Stimulated activated CD4-positive, alpha-beta T cell treated with anti-CD3 and anti-CD28 coated beads, Interleukin-15, amount 100 ng/mL, for 1 hour (primary cell): ENCODE data around the gene PHF21B.
"Not testable (repeated sequence)": the region's sequence is repeated elsewhere in the genome, so short reads cannot be mapped to it uniquely, and the experiment has no call there.

Source experiments
- DNase-seq, 2 donors: peaks; one replicate each; pipeline ENCODE4 v3.0.0-alpha.2; 2020; ENCODE audit warnings: low read depth in 1 of 2, low spot score in 1 of 2

Gene PHF21B

GRCh38 chr22:44936201-44936600 lies 73.6 kb downstream of the PHF21B start:
- no peak for DNase-seq

GRCh38 chr22:44935724-44936123 lies 74.1 kb downstream of the PHF21B start:
- no peak for DNase-seq

GRCh38 chr22:44934454-44934735 lies 75.4 kb downstream of the PHF21B start:
- DNase-seq, result no peak

GRCh38 chr22:44933666-44934453 lies 75.9 kb downstream of the PHF21B start:
- no peak for DNase-seq

- DNase-seq, result no peak
Measured at GRCh38 chr22:44932493-44932892, 77.3 kb downstream of the PHF21B start.

GRCh38 chr22:44931766-44932165 lies 78.0 kb downstream of the PHF21B start:
- DNase-seq, result no peak

- no peak for DNase-seq
Measured at GRCh38 chr22:44931077-44931540, 78.7 kb downstream of the PHF21B start.

GRCh38 chr22:44930711-44931035 lies 79.1 kb downstream of the PHF21B start:
- DNase-seq, result no peak

GRCh38 chr22:44930016-44930710 lies 79.6 kb downstream of the PHF21B start:
- DNase-seq, result no peak

GRCh38 chr22:44929359-44930015 lies 80.3 kb downstream of the PHF21B start:
- no peak for DNase-seq

- DNase-seq, result no peak
Measured at GRCh38 chr22:44928711-44929358, 81.0 kb downstream of the PHF21B start.

- DNase-seq, result no peak
Measured at GRCh38 chr22:44928136-44928463, 81.7 kb downstream of the PHF21B start.

- DNase-seq, result no peak
Measured at GRCh38 chr22:44927463-44928135, 82.2 kb downstream of the PHF21B start.

- no peak for DNase-seq
Measured at GRCh38 chr22:44926491-44927415, 83.1 kb downstream of the PHF21B start.

GRCh38 chr22:44926124-44926475 lies 83.7 kb downstream of the PHF21B start:
- DNase-seq, result no peak

GRCh38 chr22:44925465-44926123 lies 84.2 kb downstream of the PHF21B start:
- DNase-seq, result no peak

- DNase-seq, result no peak
Measured at GRCh38 chr22:44924710-44925109, 85.1 kb downstream of the PHF21B start.

GRCh38 chr22:44924098-44924497 lies 85.7 kb downstream of the PHF21B start:
- DNase-seq, result no peak

GRCh38 chr22:44921766-44922165 lies 88.0 kb downstream of the PHF21B start:
- not testable (repeated sequence) for DNase-seq

- DNase-seq, result no peak
Measured at GRCh38 chr22:44920183-44920582, 89.6 kb downstream of the PHF21B start.
